Fibroblast of lung (primary cell): ENCODE results near the gene C7. TPM values are rescaled to one million over a fixed set of nuclear protein-coding genes. Genes with fewer than 3 reads are reported as not detected.

Experiments
- DNase-seq, 2 donors: peaks; one replicate each; pipeline versions ENCODE4 v3.0.0 to v3.0.0-alpha.2; 2010; ENCODE audit warnings: low read depth in 2 of 2
- H2AFZ ChIP-seq: 2 replicates; pipeline ENCODE4 v1.5.1; 2012; ENCODE audit warnings: low read length, control low read depth, inconsistent platforms
- H3K27ac ChIP-seq: 2 replicates; pipeline ENCODE4 v1.5.1; 2011; ENCODE audit warnings: low read length, control low read depth; ENCODE audit not compliant: insufficient read depth
- H3K27me3 ChIP-seq: 2 replicates; pipeline ENCODE4 v1.5.1; 2011; ENCODE audit warnings: mild to moderate bottlenecking, low read length; ENCODE audit not compliant: control insufficient read depth, insufficient read depth
- H3K36me3 ChIP-seq: 2 replicates; pipeline ENCODE4 v1.5.1; 2011; ENCODE audit warnings: low read length; ENCODE audit not compliant: control insufficient read depth, insufficient read depth
- H3K4me1 ChIP-seq: 2 replicates; pipeline ENCODE4 v1.5.1; 2011; ENCODE audit warnings: low read length; ENCODE audit not compliant: control insufficient read depth, insufficient read depth; ENCODE audit errors: extremely low read depth
- H3K4me2 ChIP-seq: 2 replicates; pipeline ENCODE4 v1.5.1; 2011; ENCODE audit warnings: low read length, control low read depth; ENCODE audit not compliant: insufficient read depth; ENCODE audit errors: extremely low read depth
- H3K4me3 ChIP-seq, 4 experiments: fragments of 200-600 bp in 1 of 4; sonication (generic) in 1 of 4; replicated peaks in 1 of 4; 2 replicates each; pipeline ENCODE4 v1.5.1; 2011 to 2016; ENCODE audit warnings: low read length in 4 of 4, low read depth in 3 of 4, mild to moderate bottlenecking in 3 of 4, control low read depth in 2 of 4, inconsistent platforms in 1 of 4, mixed read lengths in 1 of 4; ENCODE audit not compliant: insufficient read depth in 1 of 4; ENCODE audit errors: control extremely low read depth in 1 of 4
- H3K79me2 ChIP-seq: 2 replicates; pipeline ENCODE4 v1.5.1; 2012; ENCODE audit warnings: mild to moderate bottlenecking, low read length, inconsistent platforms; ENCODE audit not compliant: control insufficient read depth, insufficient read depth
- H3K9ac ChIP-seq: 2 replicates; pipeline ENCODE4 v1.5.1; 2011; ENCODE audit warnings: mild to moderate bottlenecking, low read length, control low read depth; ENCODE audit not compliant: insufficient read depth
- H3K9me3 ChIP-seq: 2 replicates; pipeline ENCODE4 v1.5.1; 2012; ENCODE audit warnings: low read depth, low read length; ENCODE audit not compliant: control insufficient read depth, insufficient read depth
- H4K20me1 ChIP-seq: 2 replicates; pipeline ENCODE4 v1.5.1; 2011; ENCODE audit warnings: low read length; ENCODE audit not compliant: control insufficient read depth, insufficient read depth; ENCODE audit errors: extremely low read depth
- CTCF ChIP-seq, 2 donors: IDR thresholded peaks in 1 of 2; conservative IDR thresholded peaks in 1 of 2; 1 replicate in 1 of 2; 2 replicates in 1 of 2; pipeline ENCODE4 v1.5.1; 2011 to 2012; ENCODE audit warnings: low read length in 2 of 2, control low read depth in 1 of 2, inconsistent platforms in 1 of 2, low read depth in 1 of 2, mild to moderate bottlenecking in 1 of 2
- EZH2 ChIP-seq: IDR thresholded peaks from 2 replicates; pipeline ENCODE4 v1.5.1; 2012; ENCODE audit warnings: low read length, control low read depth, mild to moderate bottlenecking; ENCODE audit errors: missing control alignments
- polyA plus RNA-seq, 2 donors: library from polyadenylated mRNA; depleted of rRNA in 1 of 2; stranded (reverse) in 1 of 2; unstranded in 1 of 2; fragments of >200 nt; gene quantifications; 2 replicates each; pipeline ENCODE4 v1.2.1, GENCODE V29; 2011 to 2012; ENCODE audit warnings: missing spikeins in 1 of 2
- total RNA-seq: library from RNA; depleted of rRNA; stranded (reverse); fragments of >200 nt; gene quantifications from 2 replicates; pipeline ENCODE4 v1.2.1, GENCODE V29; 2014

C7 gene
- total and polyA plus RNA-seq, 2 donors (not counting 1 experiment from before 2014, with no cell fraction given): under 0.01 to 1.5 TPM

- TF ChIP-seq CTCF (conservative IDR thresholded peaks at IDR 0.05 in 1 of 2, IDR thresholded peaks at IDR 0.05 in 1 of 2; ENCODE audit: low read depth in 1 of 2, low read length in 2 of 2): no peak
- no peak for TF ChIP-seq EZH2
- H3K9ac ChIP-seq: no peak overlapping the region
- no peaks in the 10 kb centered on the region for H3K27me3 ChIP-seq
- no peak overlapping the region for H3K4me3 ChIP-seq
- H3K36me3 ChIP-seq: no peaks in the 10 kb centered on the region
- H3K4me1 ChIP-seq: no peaks in the 10 kb centered on the region
- no peak for DNase-seq
- no peaks in the 10 kb centered on the region for H3K79me2 ChIP-seq
- H4K20me1 ChIP-seq: no peaks in the 10 kb centered on the region
- no peak overlapping the region for H2AFZ ChIP-seq
- no peaks in the 10 kb centered on the region for H3K9me3 ChIP-seq
- no peak overlapping the region for H3K27ac ChIP-seq
- H3K4me2 ChIP-seq: no peak overlapping the region
Observed at GRCh38 chr5:40873286-40873880, 35.9 kb upstream of the C7 start.

- Histone ChIP-seq H4K20me1 (no peaks in the 10 kb centered on the region), H3K4me2 (no peak overlapping the region), H3K36me3 (no peaks in the 10 kb centered on the region), H3K4me3 (no peak overlapping the region), H3K27me3 (no peaks in the 10 kb centered on the region), H3K4me1 (no peaks in the 10 kb centered on the region), H3K79me2 (no peaks in the 10 kb centered on the region), H3K27ac (no peak overlapping the region), H3K9me3 (no peaks in the 10 kb centered on the region), H2AFZ (no peak overlapping the region), H3K9ac (no peak overlapping the region)
- TF ChIP-seq CTCF (conservative IDR thresholded peaks at IDR 0.05 in 1 of 2, IDR thresholded peaks at IDR 0.05 in 1 of 2; ENCODE audit: low read depth in 1 of 2, low read length in 2 of 2) (no peak), EZH2 (no peak)
- DNase-seq: no peak
Observed at GRCh38 chr5:40875958-40876357, 33.3 kb upstream of the C7 start.

- no peak for TF ChIP-seq EZH2
- TF ChIP-seq CTCF (conservative IDR thresholded peaks at IDR 0.05 in 1 of 2, IDR thresholded peaks at IDR 0.05 in 1 of 2; ENCODE audit: low read depth in 1 of 2, low read length in 2 of 2): no peak
- H3K4me1 ChIP-seq: no peaks in the 10 kb centered on the region
- H3K27me3 ChIP-seq: no peaks in the 10 kb centered on the region
- H3K4me3 ChIP-seq: no peak overlapping the region
- DNase-seq: no peak
- no peaks in the 10 kb centered on the region for H3K9me3 ChIP-seq
- H4K20me1 ChIP-seq: no peaks in the 10 kb centered on the region
- H3K27ac ChIP-seq: no peak overlapping the region
- no peak overlapping the region for H2AFZ ChIP-seq
- H3K79me2 ChIP-seq: no peaks in the 10 kb centered on the region
- no peaks in the 10 kb centered on the region for H3K36me3 ChIP-seq
- H3K4me2 ChIP-seq: no peak overlapping the region
- no peak overlapping the region for H3K9ac ChIP-seq
Observed at GRCh38 chr5:40877371-40877988, 31.8 kb upstream of the C7 start.
